ENCODE data around the gene CRK.

Gene CRK

DNA sequence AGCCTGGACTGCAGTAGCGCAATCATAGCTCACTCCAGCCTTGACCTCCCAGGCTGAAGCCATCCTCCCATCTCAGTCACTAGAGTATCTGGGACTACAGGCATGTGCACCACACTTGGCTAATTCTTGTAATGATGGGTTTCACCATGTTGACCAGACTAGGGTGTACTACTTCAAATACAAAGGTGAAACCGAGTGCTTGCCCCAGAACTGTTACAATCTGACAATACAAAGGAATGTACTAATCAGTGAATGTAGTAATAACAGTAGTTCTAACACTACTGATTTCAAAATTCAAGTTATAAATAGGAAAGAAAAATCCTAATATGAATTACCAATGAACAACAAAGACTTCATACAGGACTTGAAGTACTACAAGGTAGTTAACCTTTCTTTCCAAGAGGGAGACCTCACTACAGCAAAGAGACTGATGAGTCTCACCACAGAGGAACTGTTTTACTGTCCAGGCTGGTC is 24.4 kb downstream of the CRK start (continued):
- TF ChIP-seq, protein P1, sequence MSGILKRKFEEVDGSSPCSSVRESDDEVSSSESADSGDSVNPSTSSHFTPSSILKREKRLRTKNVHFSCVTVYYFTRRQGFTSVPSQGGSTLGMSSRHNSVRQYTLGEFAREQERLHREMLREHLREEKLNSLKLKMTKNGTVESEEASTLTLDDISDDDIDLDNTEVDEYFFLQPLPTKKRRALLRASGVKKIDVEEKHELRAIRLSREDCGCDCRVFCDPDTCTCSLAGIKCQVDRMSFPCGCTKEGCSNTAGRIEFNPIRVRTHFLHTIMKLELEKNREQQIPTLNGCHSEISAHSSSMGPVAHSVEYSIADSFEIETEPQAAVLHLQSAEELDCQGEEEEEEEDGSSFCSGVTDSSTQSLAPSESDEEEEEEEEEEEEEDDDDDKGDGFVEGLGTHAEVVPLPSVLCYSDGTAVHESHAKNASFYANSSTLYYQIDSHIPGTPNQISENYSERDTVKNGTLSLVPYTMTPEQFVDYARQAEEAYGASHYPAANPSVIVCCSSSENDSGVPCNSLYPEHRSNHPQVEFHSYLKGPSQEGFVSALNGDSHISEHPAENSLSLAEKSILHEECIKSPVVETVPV (CRISPR knock-in tag; IDR thresholded peaks at IDR 0.05) = no peak

DNA sequence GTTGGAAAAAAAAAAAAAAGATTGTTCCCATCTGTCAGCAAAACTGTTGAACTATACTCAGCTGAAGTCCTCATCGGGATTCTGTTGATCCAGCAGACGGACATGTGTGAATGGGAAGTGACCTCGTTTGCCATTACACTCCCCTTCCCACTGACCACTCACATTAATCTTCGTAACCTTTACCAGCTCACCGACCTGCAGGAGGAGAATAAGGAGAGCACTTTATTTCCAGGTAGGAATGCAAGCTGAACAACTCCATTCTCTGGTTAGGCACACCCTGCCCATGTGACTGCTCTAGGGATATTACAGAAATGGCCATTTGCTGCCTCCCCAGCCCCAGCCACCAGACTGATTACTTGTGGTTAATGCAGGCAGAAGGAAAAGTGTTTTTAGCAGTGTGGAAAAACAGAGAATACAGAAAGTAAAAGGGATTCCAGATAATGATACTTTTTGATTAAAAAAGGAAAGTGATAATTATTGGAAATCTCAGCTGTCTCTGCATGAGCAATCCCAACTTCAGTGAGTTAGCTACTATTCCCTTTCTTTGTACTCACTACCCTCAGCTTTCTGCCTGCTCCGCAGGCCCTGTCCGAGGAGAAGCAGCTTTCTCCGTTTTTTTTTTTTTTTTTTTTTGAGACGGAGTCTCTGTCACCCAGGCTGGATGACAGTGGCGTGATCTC is 32.4 kb downstream of the CRK start:
- peak; percentile 24 for ATAC-seq
- TF ChIP-seq CSDC2 (CRISPR knock-in tag; IDR thresholded peaks at IDR 0.05) (no peak), OSR1 (CRISPR knock-in tag; IDR thresholded peaks at IDR 0.05) (no peak)

DNA sequence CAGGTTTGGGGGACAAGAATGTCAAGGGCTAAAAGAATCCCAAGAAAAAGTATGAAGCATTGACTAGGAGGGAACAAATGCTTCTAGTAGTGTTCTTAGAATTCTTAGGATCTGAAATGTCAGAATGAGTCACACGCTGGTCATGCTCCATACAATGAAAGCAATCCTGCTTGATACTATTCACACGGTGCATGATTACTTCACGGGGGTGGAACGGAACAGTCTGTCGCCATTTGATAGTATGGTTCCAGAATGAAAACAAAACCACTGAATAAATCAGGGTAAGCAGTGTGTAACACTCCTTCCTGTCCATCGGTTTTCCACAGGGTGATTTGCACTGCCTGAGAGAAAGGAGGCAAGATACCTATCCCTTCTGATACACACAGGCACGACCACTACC is 33.1 kb downstream of the CRK start:
- TF ChIP-seq OSR1 (CRISPR knock-in tag; IDR thresholded peaks at IDR 0.05) (no peak), ZC3H10 (CRISPR knock-in tag; IDR thresholded peaks at IDR 0.05) (no peak), PPARA (CRISPR knock-in tag; IDR thresholded peaks at IDR 0.05; ENCODE audit: borderline replicate concordance) (no peak), ARNTL (CRISPR knock-in tag; IDR thresholded peaks at IDR 0.05; ENCODE audit: borderline replicate concordance, low read depth) (no peak), TCF4 (CRISPR knock-in tag; IDR thresholded peaks at IDR 0.05; ENCODE audit: borderline replicate concordance) (no peak), BACH2 (CRISPR knock-in tag; IDR thresholded peaks at IDR 0.05; ENCODE audit: borderline replicate concordance) (no peak), RARB (CRISPR knock-in tag; IDR thresholded peaks at IDR 0.05) (no peak), ISL1 (CRISPR knock-in tag; IDR thresholded peaks at IDR 0.05) (no peak), ZNF565 (CRISPR knock-in tag; conservative IDR thresholded peaks at IDR 0.05; ENCODE audit: low read depth) (no peak), ZFP3 (CRISPR knock-in tag; IDR thresholded peaks at IDR 0.05) (no peak), ZNF70 (CRISPR knock-in tag; IDR thresholded peaks at IDR 0.05) (no peak), TOX (CRISPR knock-in tag; IDR thresholded peaks at IDR 0.05; ENCODE audit: borderline replicate concordance) (no peak)
- TF ChIP-seq, protein P2, sequence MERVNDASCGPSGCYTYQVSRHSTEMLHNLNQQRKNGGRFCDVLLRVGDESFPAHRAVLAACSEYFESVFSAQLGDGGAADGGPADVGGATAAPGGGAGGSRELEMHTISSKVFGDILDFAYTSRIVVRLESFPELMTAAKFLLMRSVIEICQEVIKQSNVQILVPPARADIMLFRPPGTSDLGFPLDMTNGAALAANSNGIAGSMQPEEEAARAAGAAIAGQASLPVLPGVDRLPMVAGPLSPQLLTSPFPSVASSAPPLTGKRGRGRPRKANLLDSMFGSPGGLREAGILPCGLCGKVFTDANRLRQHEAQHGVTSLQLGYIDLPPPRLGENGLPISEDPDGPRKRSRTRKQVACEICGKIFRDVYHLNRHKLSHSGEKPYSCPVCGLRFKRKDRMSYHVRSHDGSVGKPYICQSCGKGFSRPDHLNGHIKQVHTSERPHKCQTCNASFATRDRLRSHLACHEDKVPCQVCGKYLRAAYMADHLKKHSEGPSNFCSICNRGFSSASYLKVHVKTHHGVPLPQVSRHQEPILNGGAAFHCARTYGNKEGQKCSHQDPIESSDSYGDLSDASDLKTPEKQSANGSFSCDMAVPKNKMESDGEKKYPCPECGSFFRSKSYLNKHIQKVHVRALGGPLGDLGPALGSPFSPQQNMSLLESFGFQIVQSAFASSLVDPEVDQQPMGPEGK (CRISPR knock-in tag; IDR thresholded peaks at IDR 0.05; ENCODE audit: borderline replicate concordance) = no peak
- TF ChIP-seq, protein P3, sequence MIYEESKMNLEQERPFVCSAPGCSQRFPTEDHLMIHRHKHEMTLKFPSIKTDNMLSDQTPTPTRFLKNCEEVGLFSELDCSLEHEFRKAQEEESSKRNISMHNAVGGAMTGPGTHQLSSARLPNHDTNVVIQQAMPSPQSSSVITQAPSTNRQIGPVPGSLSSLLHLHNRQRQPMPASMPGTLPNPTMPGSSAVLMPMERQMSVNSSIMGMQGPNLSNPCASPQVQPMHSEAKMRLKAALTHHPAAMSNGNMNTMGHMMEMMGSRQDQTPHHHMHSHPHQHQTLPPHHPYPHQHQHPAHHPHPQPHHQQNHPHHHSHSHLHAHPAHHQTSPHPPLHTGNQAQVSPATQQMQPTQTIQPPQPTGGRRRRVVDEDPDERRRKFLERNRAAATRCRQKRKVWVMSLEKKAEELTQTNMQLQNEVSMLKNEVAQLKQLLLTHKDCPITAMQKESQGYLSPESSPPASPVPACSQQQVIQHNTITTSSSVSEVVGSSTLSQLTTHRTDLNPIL (CRISPR knock-in tag; IDR thresholded peaks at IDR 0.05; ENCODE audit: low read depth) = no peak
- TF ChIP-seq, protein P4, sequence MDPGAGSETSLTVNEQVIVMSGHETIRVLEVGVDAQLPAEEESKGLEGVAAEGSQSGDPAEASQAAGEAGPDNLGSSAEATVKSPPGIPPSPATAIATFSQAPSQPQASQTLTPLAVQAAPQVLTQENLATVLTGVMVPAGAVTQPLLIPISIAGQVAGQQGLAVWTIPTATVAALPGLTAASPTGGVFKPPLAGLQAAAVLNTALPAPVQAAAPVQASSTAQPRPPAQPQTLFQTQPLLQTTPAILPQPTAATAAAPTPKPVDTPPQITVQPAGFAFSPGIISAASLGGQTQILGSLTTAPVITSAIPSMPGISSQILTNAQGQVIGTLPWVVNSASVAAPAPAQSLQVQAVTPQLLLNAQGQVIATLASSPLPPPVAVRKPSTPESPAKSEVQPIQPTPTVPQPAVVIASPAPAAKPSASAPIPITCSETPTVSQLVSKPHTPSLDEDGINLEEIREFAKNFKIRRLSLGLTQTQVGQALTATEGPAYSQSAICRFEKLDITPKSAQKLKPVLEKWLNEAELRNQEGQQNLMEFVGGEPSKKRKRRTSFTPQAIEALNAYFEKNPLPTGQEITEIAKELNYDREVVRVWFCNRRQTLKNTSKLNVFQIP (CRISPR knock-in tag; IDR thresholded peaks at IDR 0.05; ENCODE audit: borderline replicate concordance, low read depth) = no peak
- peak; percentile 95 for ATAC-seq

DNA sequence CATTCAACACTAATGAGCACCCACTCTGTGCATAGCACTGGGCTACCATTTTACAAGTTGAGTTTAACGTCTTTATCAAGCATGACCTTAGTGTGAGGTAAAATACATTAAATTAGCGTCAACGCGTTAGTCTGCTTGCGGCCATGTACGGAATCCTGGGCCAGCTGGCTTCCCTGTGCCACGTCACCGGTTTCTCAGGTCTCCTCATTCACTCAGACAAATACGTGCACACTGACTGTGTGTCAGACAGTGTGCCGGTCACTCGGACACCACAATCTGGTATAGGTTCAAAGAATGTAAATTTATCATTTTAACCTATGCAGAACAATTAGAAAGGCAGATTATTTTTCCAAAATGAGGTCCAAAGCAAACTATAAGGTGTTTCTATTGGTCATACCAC is 34.6 kb downstream of the CRK start:
- TF ChIP-seq OSR1 (CRISPR knock-in tag; IDR thresholded peaks at IDR 0.05) (no peak), TCF4 (CRISPR knock-in tag; IDR thresholded peaks at IDR 0.05; ENCODE audit: borderline replicate concordance) (no peak), CSDC2 (CRISPR knock-in tag; IDR thresholded peaks at IDR 0.05) (no peak), GLIS3 (CRISPR knock-in tag; IDR thresholded peaks at IDR 0.05) (no peak), ZFP30 (CRISPR knock-in tag; IDR thresholded peaks at IDR 0.05) (no peak), BACH2 (CRISPR knock-in tag; IDR thresholded peaks at IDR 0.05; ENCODE audit: borderline replicate concordance) (no peak)
- TF ChIP-seq, protein P2 (CRISPR knock-in tag; IDR thresholded peaks at IDR 0.05; ENCODE audit: borderline replicate concordance) = no peak
- no peak for ATAC-seq

All from SK-N-SH treated with all-trans-retinoic acid at 6 μM for 48 hours (cell line).